ENCODE results near the gene NEMF.
"Not testable (repeated sequence)": the region's sequence is repeated elsewhere in the genome, so short reads cannot be mapped to it uniquely, and the experiment has no call there.

NEMF gene

GRCh38 chr14:49876563-49877127 lies 24.1 kb upstream of the NEMF start:
- DNase-seq = no peak

- no peak for DNase-seq
These were observed 23.1 kb upstream of the NEMF start for GRCh38 chr14:49875640-49876198.

GRCh38 chr14:49873548-49873947 lies 21.0 kb upstream of the NEMF start:
- DNase-seq = not testable (repeated sequence)

GRCh38 chr14:49870908-49871307 lies 18.3 kb upstream of the NEMF start:
- no peak for DNase-seq

GRCh38 chr14:49868720-49869114 lies 16.1 kb upstream of the NEMF start:
- no peak for DNase-seq

GRCh38 chr14:49867831-49868719 lies 15.5 kb upstream of the NEMF start:
- DNase-seq = peak; percentile 96 to 99 (median 97)

GRCh38 chr14:49865431-49865859 lies 12.9 kb upstream of the NEMF start:
- peak; percentile 38 to 76 (median 62) for DNase-seq

- DNase-seq = peak in 1 of 5 donors; percentile 80
These were observed 11.1 kb upstream of the NEMF start for GRCh38 chr14:49863487-49864281.

GRCh38 chr14:49862089-49862673 lies 9.6 kb upstream of the NEMF start:
- DNase-seq = peak; percentile 49 to 90 (median 73)

GRCh38 chr14:49861699-49862088 lies 9.1 kb upstream of the NEMF start:
- peak in 4 of 5 donors; percentile 25 to 81 (median 42) for DNase-seq

GRCh38 chr14:49860988-49861698 lies 8.6 kb upstream of the NEMF start:
- no peak for DNase-seq

- DNase-seq = peak in 1 of 5 donors; percentile 60
These were observed 5.8 kb upstream of the NEMF start for GRCh38 chr14:49858383-49858782.

- DNase-seq = no peak
These were observed 4.9 kb upstream of the NEMF start for GRCh38 chr14:49857427-49858003.

GRCh38 chr14:49853572-49854375 lies 1.2 kb upstream of the NEMF start:
- peak; percentile 28 to 83 (median 59) for DNase-seq

GRCh38 chr14:49853158-49853477 lies 530 bp upstream of the NEMF start:
- no peak for DNase-seq

- DNase-seq = no peak
These were observed 775 bp downstream of the NEMF start for GRCh38 chr14:49851813-49852212.

GRCh38 chr14:49849213-49849847 lies 3.3 kb downstream of the NEMF start:
- no peak for DNase-seq

GRCh38 chr14:49828640-49829039 lies 23.9 kb downstream of the NEMF start:
- DNase-seq = no peak

GRCh38 chr14:49820176-49820575 lies 32.4 kb downstream of the NEMF start:
- no peak for DNase-seq

GRCh38 chr14:49816844-49817243 lies 35.7 kb downstream of the NEMF start:
- DNase-seq = no peak
